Measurements from ENCODE around the gene JPH4. TPM values are rescaled to one million over a fixed set of nuclear protein-coding genes. Genes with fewer than 3 reads are reported as not detected.
A peak's percentile ranks its signal among the peaks of the same experiment; 100 is the strongest.

The JPH4 gene
- total RNA-seq, 1 experiment from 2014 or later = 0.15 TPM

GRCh38 chr14:23528555-23528954 is 50.0 kb downstream of the JPH4 start:
- no peak for DNase-seq (ENCODE audit: low read depth, low spot score)
- Histone ChIP-seq H3K27ac (ENCODE audit: low read depth, low read length) (no peak overlapping the region), H3K4me3 (replicated peaks in 1 of 2; ENCODE audit: low read depth in 1 of 2, low read length in 2 of 2) (no peak overlapping the region), H3K36me3 (ENCODE audit: control insufficient read depth in 1 of 2, insufficient read depth in 2 of 2, low read length in 2 of 2) (no peaks in the 10 kb centered on the region; a peak in 1 of 4 replicates), H3K9ac (ENCODE audit: low read length) (no peak overlapping the region), H3K9me2 (ENCODE audit: insufficient read depth) (no peaks in the 10 kb centered on the region), H2AFZ (ENCODE audit: low read depth, low read length, poor library complexity, severe bottlenecking) (no peak overlapping the region), H3K9me3 (ENCODE audit: control insufficient read depth in 1 of 2, insufficient read depth in 1 of 2, low read depth in 1 of 2, low read length in 2 of 2) (no peaks in the 10 kb centered on the region), H3K4me2 (ENCODE audit: low read length) (no peak overlapping the region), H3K4me1 (ENCODE audit: control insufficient read depth in 1 of 2, insufficient read depth in 2 of 2, low read length in 2 of 2) (no peaks in the 10 kb centered on the region), H3K79me2 (ENCODE audit: insufficient read depth, low read length) (no peaks in the 10 kb centered on the region), H4K20me1 (ENCODE audit: insufficient read depth) (no peaks in the 10 kb centered on the region), H3K27me3 (ENCODE audit: insufficient read depth, low read length) (no peaks in the 10 kb centered on the region)
- ChIA-PET CTCF (interaction anchor here (0.7 to 1.6 kb wide), 5 partner anchors 10 to 28 kb away, joined by 3 to 5 read pairs (median 4); no protein-coding TSS in a partner anchor), POLR2A (no interaction called here), RAD21 (ENCODE audit: low non-redundant PET in 1 of 2, low total read pairs in 2 of 2, uncharacterized antibody in 2 of 2, unreplicated experiment in 2 of 2) (no interaction called here)
- TF ChIP-seq EZH2 (IDR thresholded peaks at IDR 0.05) = no peak
- TF ChIP-seq, protein P1, sequence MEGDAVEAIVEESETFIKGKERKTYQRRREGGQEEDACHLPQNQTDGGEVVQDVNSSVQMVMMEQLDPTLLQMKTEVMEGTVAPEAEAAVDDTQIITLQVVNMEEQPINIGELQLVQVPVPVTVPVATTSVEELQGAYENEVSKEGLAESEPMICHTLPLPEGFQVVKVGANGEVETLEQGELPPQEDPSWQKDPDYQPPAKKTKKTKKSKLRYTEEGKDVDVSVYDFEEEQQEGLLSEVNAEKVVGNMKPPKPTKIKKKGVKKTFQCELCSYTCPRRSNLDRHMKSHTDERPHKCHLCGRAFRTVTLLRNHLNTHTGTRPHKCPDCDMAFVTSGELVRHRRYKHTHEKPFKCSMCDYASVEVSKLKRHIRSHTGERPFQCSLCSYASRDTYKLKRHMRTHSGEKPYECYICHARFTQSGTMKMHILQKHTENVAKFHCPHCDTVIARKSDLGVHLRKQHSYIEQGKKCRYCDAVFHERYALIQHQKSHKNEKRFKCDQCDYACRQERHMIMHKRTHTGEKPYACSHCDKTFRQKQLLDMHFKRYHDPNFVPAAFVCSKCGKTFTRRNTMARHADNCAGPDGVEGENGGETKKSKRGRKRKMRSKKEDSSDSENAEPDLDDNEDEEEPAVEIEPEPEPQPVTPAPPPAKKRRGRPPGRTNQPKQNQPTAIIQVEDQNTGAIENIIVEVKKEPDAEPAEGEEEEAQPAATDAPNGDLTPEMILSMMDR (IDR thresholded peaks at IDR 0.05 in 2 of 3, conservative IDR thresholded peaks at IDR 0.05 in 1 of 3; ENCODE audit: borderline replicate concordance in 1 of 3, insufficient read depth in 1 of 3, low read depth in 2 of 3, low read length in 2 of 3) = peak in 2 of 3 experiments; percentile 28 to 47; a peak in 3 of 6 replicates
- ATAC-seq = peak; percentile 80
- intact Hi-C loops (cut with micrococcal nuclease) = no loop called here
- BruUV-seq (replicated peaks) = no TSS peak

GRCh38 chr14:23525611-23526010 is 53.0 kb downstream of the JPH4 start:
- no peaks in the 10 kb centered on the region for H3K4me1 ChIP-seq (ENCODE audit: control insufficient read depth in 1 of 2, insufficient read depth in 2 of 2, low read length in 2 of 2)
- H3K36me3 ChIP-seq (ENCODE audit: control insufficient read depth in 1 of 2, insufficient read depth in 2 of 2, low read length in 2 of 2) = no peaks in the 10 kb centered on the region
- no peak overlapping the region for H3K4me3 ChIP-seq (replicated peaks in 1 of 2; ENCODE audit: low read depth in 1 of 2, low read length in 2 of 2)
- no peaks in the 10 kb centered on the region for H3K79me2 ChIP-seq (ENCODE audit: insufficient read depth, low read length)
- no peaks in the 10 kb centered on the region for H3K9me2 ChIP-seq (ENCODE audit: insufficient read depth)
- DNase-seq (ENCODE audit: low read depth, low spot score) (no peak), ATAC-seq (no peak)
- intact Hi-C loops (cut with micrococcal nuclease) = no loop called here
- no peak overlapping the region for H3K4me2 ChIP-seq (ENCODE audit: low read length)
- H4K20me1 ChIP-seq (ENCODE audit: insufficient read depth) = no peaks in the 10 kb centered on the region
- no peaks in the 10 kb centered on the region for H3K9me3 ChIP-seq (ENCODE audit: control insufficient read depth in 1 of 2, insufficient read depth in 1 of 2, low read depth in 1 of 2, low read length in 2 of 2)
- no peak overlapping the region for H2AFZ ChIP-seq (ENCODE audit: low read depth, low read length, poor library complexity, severe bottlenecking)
- no peak overlapping the region for H3K9ac ChIP-seq (ENCODE audit: low read length)
- ChIA-PET CTCF (no interaction called here), RAD21 (ENCODE audit: low non-redundant PET in 1 of 2, low total read pairs in 2 of 2, uncharacterized antibody in 2 of 2, unreplicated experiment in 2 of 2) (no interaction called here), POLR2A (no interaction called here)
- no TSS peak for BruUV-seq (replicated peaks)
- H3K27me3 ChIP-seq (ENCODE audit: insufficient read depth, low read length) = no peaks in the 10 kb centered on the region
- no peak overlapping the region for H3K27ac ChIP-seq (ENCODE audit: low read depth, low read length)
- TF ChIP-seq ATF3 (IDR thresholded peaks at IDR 0.05) = no peak
- TF ChIP-seq MAX (IDR thresholded peaks at IDR 0.05) = no peak
- TF ChIP-seq ZNF274 (IDR thresholded peaks at IDR 0.05; ENCODE audit: low read depth, low read length) = no peak
- no peak for TF ChIP-seq TCF7L2 (IDR thresholded peaks at IDR 0.05; ENCODE audit: borderline replicate concordance, extremely low read depth, insufficient read depth, insufficient read length)
- TF ChIP-seq SP1 (IDR thresholded peaks at IDR 0.05; ENCODE audit: low read depth) = no peak
- TF ChIP-seq EGR1 (IDR thresholded peaks at IDR 0.05; ENCODE audit: low read depth) = no peak
- no peak for TF ChIP-seq EZH2phosphoT487 (IDR thresholded peaks at IDR 0.05; ENCODE audit: borderline replicate concordance)
- no peak for TF ChIP-seq POLR2AphosphoS5 (IDR thresholded peaks at IDR 0.05; ENCODE audit: low read depth, low read length)
- TF ChIP-seq, protein P1 (IDR thresholded peaks at IDR 0.05 in 2 of 3, conservative IDR thresholded peaks at IDR 0.05 in 1 of 3; ENCODE audit: borderline replicate concordance in 1 of 3, insufficient read depth in 1 of 3, low read depth in 2 of 3, low read length in 2 of 3) = no peak
- no peak for TF ChIP-seq POLR2A (IDR thresholded peaks at IDR 0.05; ENCODE audit: borderline replicate concordance, extremely low read depth, insufficient read depth, insufficient read length)
- no peak for TF ChIP-seq ZFX (IDR thresholded peaks at IDR 0.05)
- TF ChIP-seq JUND (IDR thresholded peaks at IDR 0.05) = no peak
